ENCODE data around the gene GABBR2.

Gene GABBR2

DNA sequence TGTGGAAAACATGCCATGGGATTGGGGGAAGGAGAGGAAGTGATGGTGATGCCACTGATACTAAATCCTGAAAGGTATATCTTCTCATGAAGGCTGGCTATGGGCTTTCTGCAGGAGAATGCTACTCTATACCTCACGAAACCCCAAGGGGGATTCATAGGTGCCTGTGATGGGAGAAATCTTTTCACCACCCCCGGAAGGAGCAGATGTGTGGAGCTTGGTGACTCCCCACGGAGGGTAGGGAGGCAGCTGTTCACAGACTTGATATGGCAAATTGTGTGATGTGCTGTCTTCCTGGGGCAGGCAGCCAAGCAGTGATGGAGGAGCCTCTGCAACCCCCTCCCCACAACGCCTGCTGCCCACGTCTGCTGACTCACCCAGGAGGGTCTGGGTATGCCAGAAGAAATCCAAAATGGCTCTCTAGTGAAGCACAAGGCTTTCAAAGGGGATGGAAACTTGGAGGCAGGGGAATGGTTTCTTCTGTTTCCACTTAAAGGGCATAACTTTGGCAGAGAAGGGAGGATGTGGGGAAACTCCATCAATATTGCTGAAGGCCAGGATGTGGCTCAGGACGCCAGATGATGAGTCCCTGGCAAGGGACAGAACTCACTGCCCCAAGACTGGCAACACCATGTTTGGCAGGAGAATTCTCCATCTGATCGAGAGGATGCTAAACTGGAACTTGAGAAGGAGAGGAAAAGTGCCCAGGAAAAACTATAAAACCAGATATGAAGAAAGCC lies 188.3 kb downstream of the GABBR2 start:
- peak; percentile 73 for DNase-seq (ENCODE audit: low read depth)
- no peak for TF ChIP-seq CTCF (conservative IDR thresholded peaks at IDR 0.05; ENCODE audit: low read length)
- H3K4me3 ChIP-seq (ENCODE audit: low read length): no peak overlapping the region

GRCh38 chr9:98519641-98520040 lies 189.1 kb downstream of the GABBR2 start:
- TF ChIP-seq CTCF (conservative IDR thresholded peaks at IDR 0.05; ENCODE audit: low read length): no peak
- no peak overlapping the region for H3K4me3 ChIP-seq (ENCODE audit: low read length)
- no peak for DNase-seq (ENCODE audit: low read depth)

- DNase-seq (ENCODE audit: low read depth): no peak
- H3K4me3 ChIP-seq (ENCODE audit: low read length): no peak overlapping the region
- TF ChIP-seq CTCF (conservative IDR thresholded peaks at IDR 0.05; ENCODE audit: low read length): no peak
Observed at GRCh38 chr9:98518556-98518955, 190.2 kb downstream of the GABBR2 start.

DNA sequence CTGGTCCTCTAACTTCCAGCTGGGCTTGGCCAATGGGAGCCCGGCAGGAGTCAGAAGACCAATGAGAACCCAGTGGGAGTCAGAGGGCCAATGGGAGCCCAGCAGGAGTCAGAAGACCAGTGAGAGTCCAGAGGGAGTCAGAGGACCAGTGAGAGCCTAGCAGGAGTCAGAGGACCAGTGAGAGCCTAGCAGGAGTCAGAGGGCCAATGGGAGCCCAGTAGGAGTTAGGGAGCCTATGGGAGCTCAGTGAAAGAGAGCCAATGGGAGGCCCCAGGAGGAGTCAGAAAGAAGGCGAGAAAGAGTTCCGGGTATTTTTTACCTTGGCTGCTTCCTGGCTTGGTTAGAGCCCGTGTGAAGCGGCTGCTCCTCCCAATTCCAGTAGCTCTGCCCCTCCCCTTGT lies 191.0 kb downstream of the GABBR2 start:
- TF ChIP-seq CTCF (conservative IDR thresholded peaks at IDR 0.05; ENCODE audit: low read length): no peak
- H3K4me3 ChIP-seq (ENCODE audit: low read length): no peak overlapping the region
- DNase-seq (ENCODE audit: low read depth): no peak

DNA sequence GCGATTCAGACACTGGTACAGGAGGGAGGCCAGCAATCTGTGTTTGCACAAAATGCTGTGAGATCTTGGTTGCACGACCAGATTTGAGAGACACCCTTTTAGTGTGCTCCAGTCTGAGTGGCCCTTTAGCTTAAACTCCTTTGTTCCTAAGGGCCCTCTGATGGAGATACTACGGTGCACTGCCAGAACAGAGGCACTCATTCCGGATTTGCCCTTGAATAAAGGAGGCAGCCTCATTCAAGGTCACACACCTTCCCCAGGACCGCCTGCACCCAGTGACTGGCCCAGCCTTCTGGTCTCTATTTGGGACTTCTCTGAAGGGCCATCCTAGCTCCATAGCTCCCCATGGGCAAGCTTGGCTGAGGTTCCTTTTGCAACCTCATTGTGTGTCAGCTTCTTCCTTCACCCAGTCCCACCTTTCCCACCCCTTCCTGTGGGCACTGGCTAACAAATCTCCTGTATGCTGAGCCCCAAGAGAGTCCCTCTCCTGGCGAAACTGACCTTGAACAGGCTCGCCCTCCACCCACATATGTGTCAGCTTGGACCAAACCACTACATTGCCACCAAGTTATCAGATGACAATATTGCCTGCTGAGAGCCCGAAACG lies 191.7 kb downstream of the GABBR2 start:
- DNase-seq (ENCODE audit: low read depth): no peak
- H3K4me3 ChIP-seq (ENCODE audit: low read length): no peak overlapping the region
- TF ChIP-seq CTCF (conservative IDR thresholded peaks at IDR 0.05; ENCODE audit: low read length): no peak

DNA sequence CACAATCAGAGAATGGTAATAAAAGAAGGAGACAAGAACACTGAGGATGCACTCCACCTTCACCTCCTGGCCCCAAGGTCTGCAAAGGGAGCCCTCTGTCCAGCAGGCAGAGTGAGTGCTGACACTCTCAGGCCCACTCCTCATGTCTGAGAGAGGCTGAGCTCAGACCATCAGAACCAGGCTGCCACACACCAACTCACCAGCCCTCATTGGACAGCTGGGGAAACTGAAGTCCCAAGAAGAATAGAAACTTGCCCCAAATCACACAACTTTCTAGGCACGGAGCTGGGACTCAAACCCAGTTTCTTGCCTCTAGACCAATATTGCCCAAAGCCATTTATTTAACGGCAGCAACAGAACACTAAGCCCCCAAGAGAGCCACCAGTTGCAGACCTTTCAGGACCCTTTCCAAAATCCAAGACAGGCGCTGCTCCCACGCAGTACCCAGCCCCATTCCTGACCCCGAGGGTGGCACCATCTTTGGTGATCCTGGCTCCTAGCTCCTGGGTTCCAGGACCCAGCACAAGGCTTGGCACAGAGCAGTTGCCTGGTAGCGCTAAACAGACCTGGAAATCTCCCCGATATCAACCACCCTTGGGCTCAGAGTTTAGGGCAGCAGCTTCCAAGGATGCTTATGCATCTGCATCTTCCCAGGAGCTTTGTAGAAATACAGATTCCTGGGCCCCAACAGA lies 192.4 kb downstream of the GABBR2 start:
- TF ChIP-seq CTCF (conservative IDR thresholded peaks at IDR 0.05; ENCODE audit: low read length): no peak
- H3K4me3 ChIP-seq (ENCODE audit: low read length): no peak overlapping the region
- DNase-seq (ENCODE audit: low read depth): no peak

Data from AG10803 (cell line).